ENCODE measurements around the gene RBM22. TPM values are rescaled to one million over a fixed set of nuclear protein-coding genes. Genes with fewer than 3 reads are reported as not detected.
A peak's percentile ranks its signal among the peaks of the same experiment; 100 is the strongest.

The RBM22 gene
- total and polyA plus RNA-seq, 12 donors, result 18.6 to 41.0 (median 29.0) TPM

DNA sequence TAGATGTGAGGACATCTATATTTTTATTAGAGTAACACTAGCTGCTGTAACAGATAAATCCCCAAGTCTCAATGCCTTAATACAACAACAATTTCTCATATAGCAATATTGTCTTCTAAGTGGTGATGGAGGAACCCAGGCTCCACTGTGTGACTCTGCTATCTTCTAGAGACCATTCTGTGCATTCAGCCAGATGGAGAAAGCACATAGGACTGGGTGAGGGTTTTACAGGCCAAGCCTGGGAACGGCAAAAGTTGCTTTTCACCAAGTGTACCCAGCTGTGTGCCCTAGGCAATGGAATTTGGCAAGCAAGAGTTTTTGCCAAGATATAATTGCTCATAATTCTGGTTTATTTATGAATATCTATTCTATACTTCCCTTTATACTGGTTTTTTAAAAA, 11.7 kb downstream of the RBM22 start:
- ATAC-seq (no peak), DNase-seq (no peak)
- Histone ChIP-seq H3K4me3 (no peak overlapping the region), H3K9me3 (no peaks in the 10 kb centered on the region), H3K27me3 (no peaks in the 10 kb centered on the region), H3K27ac (no peak overlapping the region), H3K36me3 (peaks cover 3 to 88% (median 36%) of the 10 kb centered on the region in 9 donors), H3K4me1 (no peaks in the 10 kb centered on the region)
- 91 to 92% methylated on average over 1 of the region's 1 CpG for whole genome bisulfite sequencing, 2 donors
- TF ChIP-seq CTCF (IDR thresholded peaks at IDR 0.05), result no peak
- intact Hi-C loops (cut with DNase I), result no loop called here

DNA sequence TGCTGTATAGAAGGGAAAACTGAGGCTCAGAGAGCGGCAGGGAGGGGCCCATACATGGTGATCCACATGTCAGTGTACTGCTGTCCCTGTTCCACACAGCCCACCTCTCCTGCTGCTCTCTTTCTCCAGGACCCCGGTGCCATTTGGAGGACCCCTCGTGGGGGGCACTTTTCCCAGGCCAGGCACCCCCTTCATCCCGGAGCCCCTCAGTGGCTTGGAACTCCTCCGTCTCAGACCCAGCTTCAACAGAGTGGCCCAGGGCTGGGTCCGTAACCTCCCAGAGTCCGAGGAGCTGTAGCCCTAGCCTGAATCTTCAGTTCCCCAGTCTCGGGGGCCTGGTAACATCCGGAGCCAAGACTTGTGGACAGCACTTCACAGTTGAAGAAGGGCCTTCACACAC, 24.3 kb downstream of the RBM22 start:
- Histone ChIP-seq H3K4me3 (no peak overlapping the region), H3K9me3 (no peaks in the 10 kb centered on the region), H3K36me3 (peaks cover 0 to 35% (median 0%) of the 10 kb centered on the region in 9 donors), H3K27me3 (peaks cover 0 to 6% (median 0%) of the 10 kb centered on the region in 7 donors), H3K4me1 (peaks cover 12 to 39% (median 34%) of the 10 kb centered on the region in 9 donors), H3K27ac (no peak overlapping the region)
- intact Hi-C loops (cut with DNase I), result no loop called here
- 92 to 95% methylated on average over 9 of the region's 9 CpGs for WGBS, 2 donors
- no peak for ATAC-seq
- TF ChIP-seq CTCF (IDR thresholded peaks at IDR 0.05), result no peak
- DNase-seq, result no peak

GRCh38 chr5:150675069-150675468, 25.8 kb downstream of the RBM22 start:
- ATAC-seq, result no peak
- Histone ChIP-seq H3K4me1 (peaks cover 13 to 49% (median 41%) of the 10 kb centered on the region in 9 donors), H3K36me3 (peaks cover 0 to 28% (median 0%) of the 10 kb centered on the region in 9 donors), H3K27ac (peak overlapping the region in 9 of 10 donors; percentile 68 to 90 (median 81)), H3K4me3 (no peak overlapping the region), H3K9me3 (no peaks in the 10 kb centered on the region), H3K27me3 (peaks cover 0 to 21% (median 0%) of the 10 kb centered on the region in 7 donors)
- DNase-seq, result no peak
- no peak for TF ChIP-seq CTCF (IDR thresholded peaks at IDR 0.05)
- 89 to 91% methylated on average over 6 of the region's 6 CpGs for WGBS, 2 donors
- intact Hi-C loops (cut with DNase I), result no loop called here

DNA sequence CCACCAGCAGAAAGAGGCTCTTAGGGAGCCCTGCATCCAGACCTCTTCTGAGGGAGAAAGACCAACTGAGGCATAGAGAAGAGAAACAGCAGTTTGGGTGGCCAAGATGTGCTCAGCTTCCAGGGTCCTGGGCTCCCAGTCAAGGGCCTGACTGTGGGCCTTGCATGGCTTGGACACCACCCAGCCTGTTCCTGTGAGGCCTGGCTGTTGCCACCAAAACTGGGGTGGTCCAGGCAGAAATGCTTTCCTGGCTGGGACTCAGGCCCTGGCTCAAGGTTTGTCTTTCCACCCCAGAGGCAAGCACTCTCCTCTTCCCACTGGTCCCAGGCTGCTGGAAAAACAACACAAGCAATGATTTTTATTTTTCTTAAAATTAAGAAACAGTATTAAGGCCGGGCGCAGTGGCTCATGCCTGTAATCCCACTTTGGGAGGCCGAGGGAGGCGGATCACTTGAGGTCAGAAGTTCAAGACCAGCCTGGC, 26.5 kb downstream of the RBM22 start:
- peaks cover 13 to 49% (median 41%) of the 10 kb centered on the region in 9 donors for H3K4me1 ChIP-seq
- H3K4me3 ChIP-seq, result no peak overlapping the region
- intact Hi-C loops (cut with DNase I), result loop anchor here in 1 of 10 donors (1.0 kb wide), 1 partner anchor 26 kb away; no protein-coding TSS in a partner anchor
- H3K27ac ChIP-seq, result peak overlapping the region; percentile 15 to 90 (median 78)
- H3K36me3 ChIP-seq, result peaks cover 0 to 23% (median 0%) of the 10 kb centered on the region in 9 donors
- 73 to 80% methylated on average over 4 of the region's 4 CpGs for WGBS, 2 donors
- ATAC-seq (peak; percentile 11 to 56 (median 32)), DNase-seq (peak in 1 of 2 donors; percentile 61)
- peak in 1 of 9 donors; percentile 3 for TF ChIP-seq CTCF (IDR thresholded peaks at IDR 0.05)
- H3K9me3 ChIP-seq, result no peaks in the 10 kb centered on the region
- H3K27me3 ChIP-seq, result peaks cover 0 to 21% (median 0%) of the 10 kb centered on the region in 7 donors
